CD4-positive, alpha-beta T cell treated with Interferon gamma for 1 hour (primary cell): ENCODE measurements around the gene IFT122.

Experiments used
- DNase-seq: peaks from one replicate; pipeline ENCODE4 v3.0.0-alpha.2; 2020

Gene IFT122

DNA sequence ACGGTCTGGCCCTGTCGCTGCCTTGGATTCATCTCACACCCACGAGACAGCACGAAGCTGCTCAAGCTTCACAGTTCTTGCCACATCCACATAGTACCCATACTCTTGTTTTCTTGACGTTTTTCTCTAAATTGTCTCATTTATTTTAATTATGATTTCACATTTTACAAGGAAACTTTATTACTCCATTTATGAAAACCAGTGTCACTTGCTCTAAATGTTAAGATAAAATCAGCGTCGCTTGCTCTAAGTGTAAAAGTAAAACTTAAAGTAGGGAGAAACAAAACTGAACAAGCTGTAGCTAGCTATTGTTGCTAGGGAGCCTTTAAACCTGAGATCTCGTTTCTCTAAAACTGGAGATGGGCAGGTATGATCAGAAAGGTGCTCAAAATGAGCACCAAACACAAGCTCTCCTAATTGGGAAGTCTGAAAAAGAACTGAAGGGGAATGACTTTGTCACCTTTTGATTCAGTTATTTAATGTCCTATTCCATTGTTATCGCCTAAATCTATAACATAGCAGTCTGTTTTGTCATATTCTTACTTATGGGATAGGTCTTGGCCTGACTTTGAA is 680 bp downstream of the IFT122 start:
- no peak for DNase-seq

DNA sequence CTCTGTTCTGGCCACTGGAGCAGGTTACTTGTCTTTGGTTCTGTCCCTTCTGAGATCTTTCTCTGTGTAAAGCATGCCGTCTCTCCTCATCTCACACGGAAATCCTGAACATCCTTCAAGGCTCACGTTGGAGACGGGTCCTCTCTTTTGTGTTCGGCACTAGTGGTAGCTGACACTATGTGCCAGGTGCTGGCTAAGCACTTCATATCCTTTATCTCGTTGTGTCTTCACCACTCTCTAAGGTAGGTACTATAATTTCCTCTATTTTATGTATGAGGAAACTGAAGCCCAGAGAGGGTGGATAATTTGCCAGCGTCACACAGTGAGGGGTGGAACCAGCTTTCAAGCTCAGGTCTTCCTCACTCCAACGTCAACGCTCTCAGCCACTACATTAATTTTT is 1.2 kb downstream of the IFT122 start:
- DNase-seq, result no peak

GRCh38 chr3:129441782-129442181 is 1.8 kb downstream of the IFT122 start:
- no peak for DNase-seq

DNA sequence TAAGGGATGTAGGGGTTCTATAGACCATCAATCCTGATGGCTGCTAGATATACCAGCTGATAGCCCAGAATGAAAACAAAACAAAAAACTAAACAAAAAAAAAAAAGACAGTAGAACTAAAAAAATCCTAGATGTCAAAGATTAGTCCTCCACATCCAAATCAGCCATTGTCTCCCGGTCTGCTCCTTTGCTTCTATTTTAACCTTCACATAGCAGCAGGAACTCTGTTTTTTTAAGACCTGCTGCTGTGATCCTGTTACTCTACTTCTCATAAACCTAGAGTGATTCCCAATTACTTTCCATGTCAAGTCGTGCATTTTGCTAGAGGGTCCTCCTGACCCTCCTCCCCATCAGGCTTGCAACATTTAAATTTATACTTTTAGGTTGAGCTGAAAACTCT is 2.5 kb downstream of the IFT122 start:
- no peak for DNase-seq

DNA sequence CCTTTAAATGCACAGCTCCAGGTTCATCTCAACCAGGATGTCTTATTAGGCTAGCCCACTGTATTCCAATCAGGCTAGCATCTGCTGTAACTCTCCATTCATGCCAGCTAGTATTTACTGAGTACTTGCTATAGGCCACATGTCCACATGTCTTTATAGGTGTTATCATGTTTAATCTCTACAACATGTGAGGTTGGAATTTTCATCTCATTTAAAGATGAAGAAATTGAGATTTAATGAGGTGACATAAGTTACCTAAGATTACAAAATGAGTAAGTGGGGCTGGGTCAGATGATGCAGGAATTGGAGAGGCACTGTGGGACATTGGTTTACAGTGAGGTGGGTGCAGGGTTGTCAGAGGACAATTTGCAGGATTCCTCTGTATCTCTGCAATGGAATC is 2.9 kb downstream of the IFT122 start:
- DNase-seq, result no peak

GRCh38 chr3:129445471-129445870 is 5.4 kb downstream of the IFT122 start:
- DNase-seq, result no peak

GRCh38 chr3:129446926-129447325 is 6.9 kb downstream of the IFT122 start:
- no peak for DNase-seq

GRCh38 chr3:129448186-129448895 is 8.3 kb downstream of the IFT122 start:
- DNase-seq, result no peak

- no peak for DNase-seq
Measured at GRCh38 chr3:129449279-129450115, 9.5 kb downstream of the IFT122 start.

GRCh38 chr3:129453732-129454131 is 13.7 kb downstream of the IFT122 start:
- no peak for DNase-seq

DNA sequence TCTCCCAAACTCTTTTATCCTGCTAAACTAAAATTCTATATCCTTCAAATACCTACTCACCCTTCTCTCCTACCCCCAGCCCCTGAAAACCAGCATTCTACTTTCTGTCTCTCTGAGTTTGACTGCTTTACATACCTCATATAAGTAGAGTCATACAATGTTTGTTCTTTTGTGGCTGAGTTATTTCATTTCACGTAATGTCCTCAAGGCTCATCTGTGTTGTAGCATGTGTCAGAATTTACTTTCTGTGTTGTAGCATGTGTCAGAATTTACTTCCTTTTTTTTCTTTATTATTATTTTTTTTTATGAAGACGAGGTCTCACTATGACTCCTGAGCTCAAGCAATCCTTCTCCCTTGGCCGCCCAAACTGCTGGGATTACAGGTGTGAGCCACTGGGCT is 20.1 kb downstream of the IFT122 start:
- no peak for DNase-seq

DNA sequence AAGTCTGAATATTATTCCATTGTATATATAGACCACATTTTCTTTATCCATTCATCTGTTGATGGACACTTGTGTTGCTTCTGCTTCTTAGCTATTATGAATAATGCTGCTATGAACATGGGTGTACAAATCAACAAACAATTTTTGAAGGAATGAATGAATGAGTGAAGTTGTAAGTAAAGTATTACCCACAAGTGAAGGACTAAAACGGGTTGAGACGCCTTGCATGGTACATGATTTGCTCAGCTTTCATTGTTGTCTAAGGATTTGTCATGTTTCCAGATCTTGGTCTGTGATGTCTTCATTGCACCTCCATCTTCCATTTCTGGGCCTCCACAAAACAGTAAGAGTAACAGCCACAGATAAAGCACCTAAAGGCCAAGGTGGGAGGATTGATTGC is 20.5 kb downstream of the IFT122 start:
- DNase-seq, result no peak

DNA sequence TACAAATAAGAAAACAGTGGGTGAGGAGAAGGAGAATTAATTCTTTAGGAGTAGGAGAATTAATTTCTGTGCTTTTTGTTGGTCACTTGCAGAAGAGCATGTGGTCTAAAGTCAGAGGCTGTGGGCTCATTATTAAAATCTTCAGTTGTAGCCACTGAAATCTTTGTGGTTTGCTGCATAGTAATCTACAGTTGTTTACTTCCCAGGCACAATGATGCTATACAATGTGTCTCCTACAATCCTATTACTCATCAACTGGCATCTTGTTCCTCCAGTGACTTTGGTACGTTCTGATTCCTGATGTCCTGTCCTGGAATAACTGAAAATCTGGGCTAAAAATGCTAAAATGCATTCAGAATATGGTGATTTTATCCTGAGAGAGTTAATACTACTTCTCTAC is 21.0 kb downstream of the IFT122 start:
- DNase-seq, result no peak

- no peak for DNase-seq
Measured at GRCh38 chr3:129461461-129462146, 21.6 kb downstream of the IFT122 start.

- DNase-seq, result no peak
Measured at GRCh38 chr3:129462361-129462968, 22.4 kb downstream of the IFT122 start.

DNA sequence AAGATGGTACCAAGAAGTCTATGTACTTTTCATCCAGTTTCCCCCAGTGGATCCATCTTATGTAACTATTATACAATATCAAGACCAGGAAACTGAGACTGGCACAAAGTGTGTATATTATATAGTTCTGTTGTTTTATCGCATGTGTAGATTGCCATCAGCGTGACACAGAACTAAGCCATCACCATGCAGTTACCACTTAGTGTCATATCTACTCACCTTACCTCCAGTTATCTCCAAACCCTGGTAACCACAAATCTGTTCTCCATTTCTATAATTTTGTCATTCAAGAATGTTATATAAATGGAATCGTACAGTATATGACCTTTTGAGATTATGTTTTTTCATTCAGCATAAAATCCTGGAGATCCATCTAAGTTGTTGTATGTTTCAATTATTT is 23.1 kb downstream of the IFT122 start:
- DNase-seq, result no peak

GRCh38 chr3:129463716-129464115 is 23.7 kb downstream of the IFT122 start:
- DNase-seq, result no peak

GRCh38 chr3:129467932-129468331 is 27.9 kb downstream of the IFT122 start:
- DNase-seq, result no peak

- no peak for DNase-seq
Measured at GRCh38 chr3:129469026-129469425, 29.0 kb downstream of the IFT122 start.

GRCh38 chr3:129470861-129471260 is 30.8 kb downstream of the IFT122 start:
- DNase-seq, result no peak

GRCh38 chr3:129473067-129473768 is 33.2 kb downstream of the IFT122 start:
- no peak for DNase-seq

- DNase-seq, result no peak
Measured at GRCh38 chr3:129473769-129474152, 33.7 kb downstream of the IFT122 start.
